GM13976 (cell line): ENCODE measurements around the gene SPG7.

ENCODE experiments used
- DNase-seq: peaks from one replicate; pipeline ENCODE4 v3.0.0; 2012; ENCODE audit warnings: low spot score
- CTCF ChIP-seq: IDR thresholded peaks from 2 replicates; pipeline ENCODE4 v1.5.1; 2012; ENCODE audit warnings: borderline replicate concordance, mild to moderate bottlenecking; ENCODE audit not compliant: insufficient read depth; ENCODE audit errors: extremely low read depth, missing control alignments, control extremely low read depth
- in situ Hi-C: fragments of 300-500 bp; cut with MboI; formaldehyde crosslinking; loops from one replicate; pipeline ENCODE4 v1.12.0; 2022; ENCODE audit warnings: low sequenced_read_pairs, mixed read lengths, inconsistent platforms; ENCODE audit not compliant: unreplicated experiment

SPG7 gene

GRCh38 chr16:89577055-89577759 is 69.0 kb downstream of the SPG7 start:
- DNase-seq = no peak
- no peak for TF ChIP-seq CTCF
- in situ Hi-C loops = no loop called here

- TF ChIP-seq CTCF = no peak
Observed at GRCh38 chr16:89579351-89579750, 71.1 kb downstream of the SPG7 start.

GRCh38 chr16:89581045-89581695 is 73.0 kb downstream of the SPG7 start:
- DNase-seq = no peak
- no peak for TF ChIP-seq CTCF
- in situ Hi-C loops = no loop called here

More at GRCh38 chr16:89579351-89579750, 71.1 kb downstream of the SPG7 start:
- DNase-seq = no peak
- in situ Hi-C loops = no loop called here

GRCh38 chr16:89581861-89582563 is 73.8 kb downstream of the SPG7 start:
- in situ Hi-C loops = no loop called here
- DNase-seq = no peak

GRCh38 chr16:89582614-89583196 is 74.5 kb downstream of the SPG7 start:
- in situ Hi-C loops = no loop called here

More at GRCh38 chr16:89581861-89582563, 73.8 kb downstream of the SPG7 start:
- TF ChIP-seq CTCF = no peak

More at GRCh38 chr16:89582614-89583196, 74.5 kb downstream of the SPG7 start:
- DNase-seq = no peak
- TF ChIP-seq CTCF = no peak
